GM12874 (cell line): ENCODE measurements around the gene ZC3H18.

Experiments
- TF ChIP-seq, protein P1 (sequence below): IDR thresholded peaks from 2 replicates; pipeline ENCODE4 v1.5.1; 2011; ENCODE audit warnings: low read depth, mild to moderate bottlenecking, control low read depth, low read length, moderate library complexity; ENCODE audit not compliant: insufficient read depth

ZC3H18 gene

DNA sequence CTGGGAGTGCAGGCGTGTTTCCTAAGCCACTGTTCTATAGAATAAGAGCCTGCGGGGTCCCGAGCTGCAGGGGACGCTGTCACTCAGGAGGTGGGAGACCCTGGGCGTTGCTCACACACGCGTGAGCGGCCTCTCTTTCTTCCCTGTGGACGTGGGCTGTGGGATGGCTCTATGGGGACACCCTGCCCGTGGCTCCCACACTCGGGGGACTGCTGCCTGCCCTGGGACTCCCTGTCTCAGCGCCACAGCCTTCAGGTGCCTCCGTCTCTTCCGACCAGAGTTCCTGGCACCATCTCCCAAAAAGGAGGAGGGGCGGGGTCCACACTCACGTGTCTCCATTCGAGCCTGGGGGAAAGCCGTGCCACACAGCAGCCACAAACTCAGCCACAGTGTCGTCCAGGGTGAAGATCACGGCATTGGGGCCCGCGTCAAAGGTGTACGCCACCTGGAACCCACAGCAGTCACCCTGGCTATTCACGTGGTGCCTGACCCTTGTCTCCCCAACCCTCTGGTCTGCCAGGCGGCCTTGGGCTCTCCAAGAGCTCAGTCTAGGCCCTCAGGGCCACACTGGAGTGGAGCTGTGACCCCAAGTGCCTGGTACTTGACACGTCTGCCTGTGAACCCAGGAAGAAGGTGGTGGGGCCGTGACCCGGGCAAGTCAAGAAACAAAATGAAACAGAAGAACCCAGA, 84.3 kb downstream of the ZC3H18 start:
- TF ChIP-seq, protein P1, sequence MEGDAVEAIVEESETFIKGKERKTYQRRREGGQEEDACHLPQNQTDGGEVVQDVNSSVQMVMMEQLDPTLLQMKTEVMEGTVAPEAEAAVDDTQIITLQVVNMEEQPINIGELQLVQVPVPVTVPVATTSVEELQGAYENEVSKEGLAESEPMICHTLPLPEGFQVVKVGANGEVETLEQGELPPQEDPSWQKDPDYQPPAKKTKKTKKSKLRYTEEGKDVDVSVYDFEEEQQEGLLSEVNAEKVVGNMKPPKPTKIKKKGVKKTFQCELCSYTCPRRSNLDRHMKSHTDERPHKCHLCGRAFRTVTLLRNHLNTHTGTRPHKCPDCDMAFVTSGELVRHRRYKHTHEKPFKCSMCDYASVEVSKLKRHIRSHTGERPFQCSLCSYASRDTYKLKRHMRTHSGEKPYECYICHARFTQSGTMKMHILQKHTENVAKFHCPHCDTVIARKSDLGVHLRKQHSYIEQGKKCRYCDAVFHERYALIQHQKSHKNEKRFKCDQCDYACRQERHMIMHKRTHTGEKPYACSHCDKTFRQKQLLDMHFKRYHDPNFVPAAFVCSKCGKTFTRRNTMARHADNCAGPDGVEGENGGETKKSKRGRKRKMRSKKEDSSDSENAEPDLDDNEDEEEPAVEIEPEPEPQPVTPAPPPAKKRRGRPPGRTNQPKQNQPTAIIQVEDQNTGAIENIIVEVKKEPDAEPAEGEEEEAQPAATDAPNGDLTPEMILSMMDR = no peak

DNA sequence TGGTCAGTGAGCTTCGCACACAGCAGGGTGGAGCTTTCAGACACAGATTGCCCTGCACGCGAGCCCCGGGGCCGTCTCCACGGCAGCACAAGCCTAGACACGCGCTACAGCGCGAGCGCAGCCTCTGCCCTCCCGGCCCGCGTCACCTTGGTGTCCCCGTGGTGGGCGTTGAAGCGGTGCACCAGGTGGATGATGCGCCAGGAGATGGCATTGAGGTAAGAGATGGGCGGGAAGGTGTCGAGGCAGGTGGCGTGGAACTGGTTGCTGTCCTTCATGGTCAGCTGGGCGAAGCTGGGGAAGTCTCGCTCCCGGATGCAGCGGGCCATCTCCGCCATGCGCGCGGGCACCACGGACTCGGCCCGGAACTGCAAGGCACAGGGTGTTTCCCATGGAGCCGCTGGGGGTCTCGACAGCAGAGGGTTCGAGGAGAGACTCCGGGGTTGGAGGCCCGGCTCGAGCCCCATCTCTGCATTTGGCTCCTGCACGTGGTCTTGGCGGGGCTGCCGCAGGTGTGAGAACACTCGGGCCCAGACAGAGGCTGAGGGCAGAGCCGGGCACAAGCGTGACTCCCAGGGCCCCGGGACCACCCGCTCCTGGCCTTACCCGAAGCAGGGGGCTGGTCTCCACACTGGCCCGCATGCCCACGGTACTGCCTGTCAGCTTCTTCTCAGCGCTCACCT, 85.0 kb downstream of the ZC3H18 start:
- TF ChIP-seq, protein P1 = no peak

DNA sequence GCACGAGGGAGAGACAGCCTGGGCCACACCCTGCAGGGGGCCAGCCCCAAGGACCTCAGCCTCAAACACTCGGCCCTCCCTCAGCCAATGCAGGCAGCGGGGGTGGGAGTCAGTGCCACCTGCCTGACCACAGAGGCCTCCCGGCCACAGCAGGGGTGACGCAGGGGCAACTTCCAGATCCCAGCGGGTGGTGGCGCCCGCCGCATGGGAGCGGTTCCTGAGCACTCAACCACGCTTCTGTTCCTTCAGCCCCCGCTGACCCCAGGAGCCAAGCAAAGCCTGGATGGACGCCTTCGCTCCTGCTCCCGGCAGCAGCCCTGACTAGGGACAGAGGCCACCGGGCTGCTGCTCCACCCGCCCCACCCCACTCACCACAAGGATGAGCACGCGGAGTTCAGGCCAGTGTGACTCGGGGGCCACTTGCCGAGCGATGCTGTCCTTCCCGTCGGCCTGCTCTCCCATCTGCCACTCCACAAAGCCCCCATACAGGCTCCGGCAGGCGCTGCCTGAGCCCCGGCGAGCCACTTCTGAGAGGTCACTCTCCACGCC, 85.6 kb downstream of the ZC3H18 start:
- TF ChIP-seq, protein P1 = no peak

DNA sequence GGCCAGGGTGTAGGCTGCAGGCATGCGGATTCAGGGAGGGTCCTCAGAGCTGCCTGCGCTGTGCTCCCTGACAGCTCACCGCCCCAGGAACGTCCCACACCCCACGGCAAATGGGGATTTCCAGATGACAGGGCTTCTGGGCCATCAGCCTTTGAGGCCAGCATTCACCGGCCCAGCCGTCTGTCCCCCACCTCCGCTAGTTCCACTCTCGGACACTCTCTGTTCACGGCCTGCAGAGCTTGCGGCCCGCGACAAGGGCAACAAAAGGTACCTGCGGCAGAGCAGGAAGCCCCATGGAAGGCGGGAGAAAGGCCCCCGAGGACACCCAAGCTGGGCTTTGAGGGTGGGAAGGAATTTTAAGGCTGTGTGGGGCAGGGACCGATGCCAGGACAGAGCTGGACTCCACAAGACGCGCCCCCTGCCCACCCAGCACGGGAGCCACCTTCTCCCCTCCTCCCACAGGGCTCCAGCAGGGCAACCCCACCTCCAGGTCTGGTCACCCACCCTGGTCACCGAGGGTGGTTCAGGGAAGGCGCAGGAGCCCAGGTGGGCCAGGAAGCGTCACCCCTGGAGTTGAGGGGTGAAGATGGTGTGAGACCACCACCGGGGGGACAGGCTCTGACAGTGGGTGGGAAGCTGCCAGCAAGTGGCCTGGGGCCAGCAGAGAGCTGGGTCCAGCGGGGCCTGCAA, 86.2 kb downstream of the ZC3H18 start:
- TF ChIP-seq, protein P1 = no peak

DNA sequence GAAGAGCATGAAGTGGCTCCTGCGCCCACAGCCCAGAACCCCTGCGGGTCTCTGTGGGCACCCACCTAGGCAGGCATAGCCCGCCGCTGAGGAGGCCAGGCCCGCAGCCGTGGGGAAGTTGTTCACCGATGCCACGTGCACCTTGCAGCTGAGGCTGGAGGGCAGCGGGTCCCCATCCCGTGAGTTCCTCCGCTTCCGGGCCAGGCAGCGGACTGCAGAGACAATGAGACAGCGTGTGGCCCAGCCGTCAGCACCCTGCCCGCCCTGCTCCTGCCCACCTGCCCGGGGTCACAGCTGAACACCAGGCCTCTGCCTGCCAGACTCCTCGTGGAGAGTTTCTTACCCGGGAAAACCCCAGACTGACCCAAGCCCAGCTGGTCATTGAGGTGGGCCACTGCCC, 87.2 kb downstream of the ZC3H18 start:
- TF ChIP-seq, protein P1 = no peak

DNA sequence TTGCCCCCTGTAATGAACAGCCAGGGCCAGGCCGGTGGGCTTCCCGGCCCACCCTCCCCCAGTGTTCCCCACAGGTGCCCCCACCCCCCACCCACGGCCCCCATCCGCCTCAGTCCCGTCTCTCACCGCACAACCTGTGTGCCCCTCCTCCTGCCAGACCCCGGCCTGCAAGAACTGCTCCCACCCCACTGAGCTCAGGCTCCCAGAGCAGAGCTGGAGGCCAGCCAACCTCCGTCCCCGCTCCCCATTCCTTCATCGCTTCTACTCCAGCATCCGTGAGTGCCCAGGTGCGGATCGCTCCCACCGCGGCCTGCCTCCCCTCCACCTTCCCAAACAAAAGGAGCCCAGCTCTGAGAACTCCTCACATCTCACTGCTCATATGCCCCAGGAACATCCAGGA, 88.5 kb downstream of the ZC3H18 start:
- TF ChIP-seq, protein P1 = no peak

DNA sequence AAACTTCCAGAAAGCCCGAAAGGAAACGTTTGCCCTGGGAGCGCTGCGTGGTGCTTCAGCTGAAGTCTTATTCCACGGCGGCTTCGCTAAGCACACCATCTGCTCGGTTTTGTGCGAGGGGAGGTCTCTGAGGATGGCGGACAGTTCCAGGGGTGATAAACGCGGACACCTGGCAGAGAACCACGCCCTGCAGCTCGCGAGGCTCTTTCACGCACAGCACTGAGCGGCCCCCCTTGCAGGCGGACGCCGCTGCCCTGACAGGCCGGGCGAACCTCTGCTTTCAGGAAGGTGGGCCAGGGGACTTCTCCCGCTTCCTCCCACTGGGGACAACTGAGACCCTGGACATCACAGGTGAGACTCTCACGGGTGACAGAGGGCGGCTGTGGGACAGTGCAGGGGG, 89.0 kb downstream of the ZC3H18 start:
- TF ChIP-seq, protein P1 = no peak
